ENCODE data around the gene SUOX.

GRCh38 chr12:55955800-55956508 lies 41.1 kb upstream of the SUOX start:
- TF ChIP-seq, protein P1, sequence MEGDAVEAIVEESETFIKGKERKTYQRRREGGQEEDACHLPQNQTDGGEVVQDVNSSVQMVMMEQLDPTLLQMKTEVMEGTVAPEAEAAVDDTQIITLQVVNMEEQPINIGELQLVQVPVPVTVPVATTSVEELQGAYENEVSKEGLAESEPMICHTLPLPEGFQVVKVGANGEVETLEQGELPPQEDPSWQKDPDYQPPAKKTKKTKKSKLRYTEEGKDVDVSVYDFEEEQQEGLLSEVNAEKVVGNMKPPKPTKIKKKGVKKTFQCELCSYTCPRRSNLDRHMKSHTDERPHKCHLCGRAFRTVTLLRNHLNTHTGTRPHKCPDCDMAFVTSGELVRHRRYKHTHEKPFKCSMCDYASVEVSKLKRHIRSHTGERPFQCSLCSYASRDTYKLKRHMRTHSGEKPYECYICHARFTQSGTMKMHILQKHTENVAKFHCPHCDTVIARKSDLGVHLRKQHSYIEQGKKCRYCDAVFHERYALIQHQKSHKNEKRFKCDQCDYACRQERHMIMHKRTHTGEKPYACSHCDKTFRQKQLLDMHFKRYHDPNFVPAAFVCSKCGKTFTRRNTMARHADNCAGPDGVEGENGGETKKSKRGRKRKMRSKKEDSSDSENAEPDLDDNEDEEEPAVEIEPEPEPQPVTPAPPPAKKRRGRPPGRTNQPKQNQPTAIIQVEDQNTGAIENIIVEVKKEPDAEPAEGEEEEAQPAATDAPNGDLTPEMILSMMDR (IDR thresholded peaks at IDR 0.05), result peak in 1 of 2 donors; percentile 43
- TF ChIP-seq EP300 (IDR thresholded peaks at IDR 0.05), result no peak
- TF ChIP-seq POLR2AphosphoS5 (IDR thresholded peaks at IDR 0.05), result no peak
- TF ChIP-seq POLR2A (IDR thresholded peaks at IDR 0.05), result no peak
